OCI-M2 (cell line): ENCODE measurements around the gene ATP2B3.

Experiments
- DNase-seq: peaks from one replicate; lab custom pipeline; 2025; ENCODE audit not compliant: unreplicated experiment; lab: John Stamatoyannopoulos, UW

The ATP2B3 gene

DNA sequence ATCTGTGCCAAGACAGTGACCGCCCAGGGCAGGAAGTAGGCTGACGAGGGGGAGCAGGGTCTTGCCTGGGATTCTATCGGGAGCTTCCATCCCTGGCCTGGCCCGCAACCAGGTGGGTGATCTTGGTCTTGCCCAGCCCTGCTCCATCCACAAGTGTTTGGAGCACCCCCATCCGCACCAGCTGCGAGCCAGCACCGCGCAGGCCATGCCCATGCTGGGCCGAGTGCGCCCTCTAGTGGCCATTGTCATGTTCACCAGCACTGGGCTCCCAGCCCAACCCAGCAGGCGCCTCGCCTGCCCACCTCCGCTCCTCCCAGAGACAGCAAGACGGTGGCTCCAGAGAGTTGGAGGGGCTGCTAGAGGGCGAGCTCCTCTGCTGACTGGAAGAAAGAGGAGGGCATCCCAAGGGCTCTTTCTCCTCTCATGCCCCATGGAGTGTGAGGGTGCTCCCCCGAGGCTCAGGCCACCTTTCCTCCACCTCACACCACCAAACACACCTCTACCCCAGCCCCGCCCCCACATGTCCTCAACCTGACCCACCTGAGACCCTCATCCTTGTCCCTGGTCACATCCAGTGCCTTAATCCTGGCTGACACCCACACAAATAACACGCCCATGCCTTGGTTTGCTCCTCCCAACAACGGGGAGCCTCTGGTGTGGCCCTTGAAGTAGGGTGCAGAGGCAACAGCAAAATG, 9.8 kb upstream of the ATP2B3 start:
- DNase-seq, result peak; percentile 0

DNA sequence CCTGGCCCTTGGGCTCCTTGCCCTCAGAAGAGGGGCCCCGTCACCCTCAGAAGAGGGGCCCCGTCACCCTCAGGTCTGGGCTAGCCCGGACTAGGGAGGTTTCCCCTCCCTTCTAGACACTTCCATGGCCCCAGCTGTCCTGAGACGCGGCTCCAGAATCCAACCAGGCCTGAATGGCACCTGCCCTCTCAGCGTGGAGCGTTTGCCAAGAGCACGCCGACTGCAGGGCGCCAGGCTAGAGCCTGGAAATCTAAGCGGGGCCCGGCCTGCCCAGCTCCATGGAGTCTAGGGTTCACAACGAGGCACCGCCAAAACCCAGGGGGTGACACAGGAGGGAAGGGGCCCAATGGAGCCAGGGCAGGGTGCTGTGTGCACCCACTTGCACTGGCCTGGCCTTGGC, 7.8 kb upstream of the ATP2B3 start:
- DNase-seq, result no peak

DNA sequence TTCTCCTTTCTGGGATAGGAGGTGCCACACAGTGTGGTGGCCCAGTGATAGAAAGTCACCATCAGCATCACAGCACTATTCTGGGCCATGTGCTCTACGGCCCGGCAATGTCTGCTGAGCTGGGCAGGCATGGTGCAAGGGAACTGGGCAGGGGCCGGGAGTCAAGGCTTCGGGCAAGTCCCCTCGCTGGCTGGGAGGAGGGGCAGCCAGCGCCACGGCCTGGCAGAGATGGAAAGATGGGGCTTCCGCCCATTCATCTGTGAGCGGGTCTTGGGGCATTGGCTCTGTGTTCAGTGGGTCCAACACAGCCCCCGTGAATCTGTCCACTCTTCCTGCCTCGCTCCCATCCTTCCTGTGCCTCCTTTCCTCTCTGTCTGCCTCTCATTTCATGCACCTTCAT, 7.1 kb upstream of the ATP2B3 start:
- DNase-seq, result no peak

DNA sequence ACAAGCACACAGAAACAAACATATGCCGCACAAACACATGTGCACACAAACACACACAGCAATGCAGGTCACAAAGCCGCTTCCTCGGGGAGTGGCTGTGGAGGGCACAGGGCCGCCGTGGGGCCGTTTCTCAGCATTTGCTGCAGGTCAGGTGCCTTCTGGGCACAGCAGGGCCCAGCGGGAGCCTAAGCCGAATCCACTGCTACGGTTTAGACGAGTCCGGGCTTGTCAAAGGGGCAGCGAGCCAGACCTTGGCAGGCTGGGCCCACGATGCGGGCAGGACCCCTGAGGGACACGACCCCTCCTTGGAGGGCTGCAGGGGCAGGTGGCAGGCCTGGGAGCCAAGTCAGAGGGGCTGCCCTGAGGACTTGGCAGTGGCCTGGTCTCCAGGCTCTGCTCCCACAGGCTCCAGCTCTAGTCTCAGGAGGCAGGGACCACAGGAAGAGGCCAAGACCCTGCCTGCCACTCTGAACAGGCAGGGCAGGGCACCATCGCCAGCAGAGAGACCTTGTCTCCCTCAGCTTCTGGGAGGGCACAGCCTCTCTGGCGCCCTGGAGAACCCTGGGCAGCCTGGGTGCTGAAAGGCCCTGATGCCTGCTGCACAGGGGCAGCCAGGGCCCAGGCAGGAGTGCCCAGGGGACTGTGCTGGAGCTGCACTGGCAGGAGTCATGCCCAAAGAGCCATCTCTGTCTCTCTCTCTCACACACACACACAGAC, 5.5 kb upstream of the ATP2B3 start:
- DNase-seq, result no peak

DNA sequence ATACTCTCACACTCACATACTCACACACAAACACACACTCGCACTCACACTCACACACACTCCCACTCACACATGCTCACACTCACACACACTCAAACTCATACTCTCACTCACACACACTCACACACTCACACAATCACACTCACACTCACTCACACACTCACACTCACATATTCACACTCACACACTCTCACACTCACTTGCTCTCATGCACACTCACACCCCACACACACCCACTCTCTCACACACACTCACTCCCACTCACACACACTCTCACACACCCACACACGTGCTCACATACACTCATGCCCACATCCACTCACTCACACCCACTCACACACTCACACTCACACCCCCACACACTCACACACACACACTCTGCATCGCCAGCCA, 4.9 kb upstream of the ATP2B3 start:
- DNase-seq, result no peak

DNA sequence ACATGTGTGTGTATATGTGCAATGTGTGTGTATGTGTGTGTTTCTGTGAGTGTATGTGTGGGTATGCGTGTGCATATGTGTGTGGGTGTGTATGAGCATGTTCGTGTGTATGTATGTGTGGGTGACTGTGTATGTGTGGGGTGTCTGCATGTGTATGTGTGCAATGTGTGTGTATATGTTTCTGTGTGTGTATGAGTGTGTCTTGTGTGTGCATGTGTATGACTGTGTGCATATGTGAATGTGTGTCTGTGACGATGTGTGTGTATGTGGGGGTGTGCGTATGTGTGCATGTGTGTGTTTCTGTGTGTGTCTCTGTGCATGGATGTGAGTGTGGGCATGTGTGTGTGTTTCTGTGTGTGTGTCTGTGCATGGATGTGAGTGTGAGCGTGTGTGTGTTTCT, 4.2 kb upstream of the ATP2B3 start:
- no peak for DNase-seq

DNA sequence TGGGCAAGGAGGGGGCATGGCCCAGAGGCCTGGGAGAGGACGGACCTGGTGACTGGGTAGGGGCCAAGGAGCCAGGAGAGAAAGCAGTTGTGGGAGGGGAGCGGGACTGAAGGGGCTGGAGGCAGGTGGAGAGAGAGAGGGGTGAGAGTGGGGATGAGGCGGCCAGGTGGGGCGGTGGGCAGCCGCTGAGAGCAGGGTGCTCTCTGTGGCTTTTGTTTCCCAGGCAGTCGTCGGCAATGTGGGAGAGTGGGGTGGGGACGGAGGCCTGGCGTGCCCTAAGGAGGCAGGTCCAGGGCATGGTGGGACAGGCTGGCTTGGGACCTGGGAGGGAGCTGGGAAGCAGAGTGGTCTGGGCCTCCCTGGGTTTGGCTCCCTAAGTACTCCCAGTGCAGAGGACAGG, 3.2 kb upstream of the ATP2B3 start:
- DNase-seq, result no peak

DNA sequence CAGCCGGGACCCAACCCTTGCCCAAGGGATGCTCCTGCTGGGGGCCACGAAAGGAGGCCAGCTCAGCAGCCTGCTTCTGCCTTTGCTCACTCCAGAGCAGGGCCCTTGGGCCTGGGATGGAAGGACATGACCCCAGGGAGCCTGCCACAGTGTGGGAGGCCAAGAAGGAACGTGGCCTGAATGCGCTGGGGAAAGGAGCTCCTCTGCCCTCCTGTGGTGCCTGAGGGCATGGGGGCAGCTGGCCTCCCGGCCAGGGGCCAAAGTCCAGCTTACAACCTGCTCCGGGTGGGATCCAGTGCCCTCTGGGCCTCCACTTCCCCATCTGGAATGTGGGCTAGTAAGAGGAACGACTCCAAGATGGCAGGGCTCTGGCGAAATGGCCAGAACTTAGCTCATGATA, 2.0 kb upstream of the ATP2B3 start:
- DNase-seq, result no peak

DNA sequence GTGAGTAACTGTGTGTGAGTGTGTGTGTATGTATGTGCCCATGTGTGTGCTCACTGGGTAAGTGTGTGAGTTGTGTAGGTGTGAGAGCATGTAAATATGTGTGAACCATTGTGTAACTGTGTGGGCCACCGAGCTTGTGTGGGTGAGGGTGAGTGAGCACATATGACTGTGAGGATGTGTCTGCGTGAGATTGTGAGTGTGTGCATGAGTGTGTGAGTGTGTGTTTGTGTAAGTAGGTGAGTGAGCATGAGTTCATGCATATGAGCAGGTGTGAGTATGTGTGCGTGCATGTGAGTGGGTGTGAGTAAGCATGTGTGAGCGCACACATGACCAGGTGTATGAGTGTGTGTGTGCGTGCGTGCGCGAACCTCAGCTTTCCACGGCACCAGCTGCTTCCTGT, 1.4 kb upstream of the ATP2B3 start:
- no peak for DNase-seq

DNA sequence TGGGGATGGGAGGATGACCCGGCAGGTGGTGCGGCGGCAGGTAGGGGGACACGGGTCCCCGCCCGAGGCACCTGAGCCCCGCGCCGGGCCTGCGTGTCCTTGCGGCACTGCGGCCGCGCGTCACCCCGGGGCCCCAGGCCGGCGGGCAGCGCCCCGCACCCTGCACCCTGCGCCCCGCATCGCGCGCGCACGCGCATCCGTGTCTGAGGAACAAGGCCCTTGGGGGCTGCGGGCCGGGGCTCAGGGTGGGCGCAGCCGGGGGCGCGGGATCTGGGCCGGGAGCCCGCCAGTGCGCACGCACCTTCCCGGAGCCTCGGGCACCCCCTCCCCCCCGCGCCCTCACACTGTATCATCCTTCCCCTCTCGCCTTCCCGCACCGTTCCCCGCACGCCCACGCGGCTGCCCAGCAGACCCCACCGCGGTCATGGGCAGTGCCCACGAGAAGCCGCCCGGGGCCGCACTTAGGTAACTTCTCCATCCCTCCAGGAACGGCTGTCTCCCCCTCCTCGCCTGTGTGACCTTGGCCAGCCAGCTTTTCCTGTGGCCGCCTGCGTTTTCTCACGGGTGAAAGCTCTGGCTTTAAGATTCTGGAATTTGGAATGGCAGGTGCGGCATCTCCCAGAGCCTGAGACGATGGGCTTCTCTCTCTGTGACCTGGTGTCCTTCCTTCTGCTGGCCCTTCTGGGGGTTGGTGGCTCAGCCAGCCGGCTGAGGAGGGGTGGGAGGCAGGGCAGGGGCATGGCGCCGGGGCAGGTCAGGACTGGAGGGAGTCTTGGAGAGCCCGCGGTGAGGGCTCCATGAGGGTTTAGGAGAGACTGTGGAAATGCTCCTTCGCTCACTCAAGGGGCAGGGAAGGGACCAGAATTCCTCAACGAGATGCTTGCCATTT, 748 bp downstream of the ATP2B3 start:
- DNase-seq, result no peak

DNA sequence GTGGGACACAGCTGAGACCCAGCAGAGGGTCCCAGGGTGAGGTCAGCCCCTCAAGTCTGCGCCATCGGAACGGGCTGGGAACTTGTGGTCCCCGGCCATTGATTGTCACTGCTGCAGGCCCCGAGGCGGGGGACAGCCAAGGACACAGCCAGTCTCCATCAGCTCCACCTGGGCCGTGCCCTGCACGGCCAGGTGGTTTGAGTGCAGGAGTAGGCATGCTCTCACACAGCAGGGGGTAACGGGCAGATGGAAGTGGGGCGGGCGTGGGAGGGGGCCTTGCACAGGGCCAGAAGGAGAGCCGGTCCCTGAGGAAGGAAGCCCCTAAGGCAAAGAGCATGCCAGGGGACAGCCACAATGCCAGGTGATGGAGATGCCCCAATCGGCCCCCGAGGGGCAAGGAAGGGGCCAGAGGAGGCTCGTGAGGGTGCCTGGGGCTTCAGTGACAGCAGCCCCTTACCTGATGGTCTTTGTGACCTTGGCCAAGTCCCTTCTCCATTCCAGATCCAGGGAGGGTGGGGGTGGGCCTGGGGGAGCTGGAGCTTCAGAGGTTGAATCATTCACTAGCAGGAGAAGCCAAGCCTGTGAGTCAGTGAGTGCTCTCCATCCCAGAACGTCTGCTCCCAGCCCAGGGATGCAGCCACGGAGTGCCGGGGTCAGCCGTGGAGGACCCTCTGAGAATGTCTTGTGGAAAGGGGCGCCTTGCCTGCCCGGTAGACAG, 2.3 kb downstream of the ATP2B3 start:
- DNase-seq, result no peak

DNA sequence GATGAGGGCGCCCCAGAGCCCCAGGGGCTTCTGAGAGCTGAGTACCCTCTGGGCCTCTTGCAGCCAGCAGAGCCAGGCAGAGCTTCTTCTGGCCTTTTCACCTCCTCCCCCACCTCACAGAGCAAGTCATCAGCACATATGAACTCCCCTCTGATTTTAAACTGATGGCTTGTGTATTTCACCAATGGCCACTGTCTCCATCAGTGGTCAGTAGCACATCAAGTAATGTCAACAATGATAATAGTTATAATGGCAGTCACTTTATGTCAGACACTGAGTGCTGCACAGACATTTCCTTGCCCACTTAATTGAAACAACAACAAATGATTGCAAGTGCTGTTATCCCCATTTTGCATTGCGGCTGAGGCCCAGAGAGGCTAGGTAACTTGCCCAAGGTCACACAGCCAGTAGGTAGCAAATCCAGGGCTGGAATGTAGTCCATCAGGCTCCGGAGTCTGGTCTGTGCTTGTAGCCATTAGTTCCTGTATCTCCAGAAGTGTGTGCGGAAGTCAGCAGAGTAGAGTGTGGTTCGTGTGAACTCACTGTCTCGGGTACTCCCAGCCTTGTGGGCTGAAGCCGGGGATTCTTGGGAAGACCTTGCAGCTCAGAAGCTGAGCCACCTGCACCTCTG, 3.0 kb downstream of the ATP2B3 start:
- DNase-seq, result no peak

DNA sequence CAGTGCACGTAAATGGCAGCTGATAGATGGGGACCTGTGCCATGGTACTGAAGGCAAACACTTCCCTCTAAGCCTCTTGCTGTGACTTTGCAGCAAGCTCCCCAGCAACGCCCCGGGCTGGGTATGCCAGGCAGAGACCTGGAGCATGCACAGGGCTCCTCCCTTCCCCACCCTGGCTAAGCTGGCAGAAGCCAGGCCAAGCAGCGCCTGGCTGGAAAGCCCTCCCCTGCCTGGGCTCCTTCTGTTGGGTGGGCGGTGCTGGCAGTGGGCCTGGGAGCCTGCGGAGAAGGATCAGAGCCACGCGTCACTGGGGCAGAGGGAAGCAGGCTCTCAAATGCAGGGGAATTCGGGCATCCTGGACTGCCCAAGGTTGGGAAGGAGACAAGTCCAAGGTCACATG, 3.6 kb downstream of the ATP2B3 start:
- no peak for DNase-seq

DNA sequence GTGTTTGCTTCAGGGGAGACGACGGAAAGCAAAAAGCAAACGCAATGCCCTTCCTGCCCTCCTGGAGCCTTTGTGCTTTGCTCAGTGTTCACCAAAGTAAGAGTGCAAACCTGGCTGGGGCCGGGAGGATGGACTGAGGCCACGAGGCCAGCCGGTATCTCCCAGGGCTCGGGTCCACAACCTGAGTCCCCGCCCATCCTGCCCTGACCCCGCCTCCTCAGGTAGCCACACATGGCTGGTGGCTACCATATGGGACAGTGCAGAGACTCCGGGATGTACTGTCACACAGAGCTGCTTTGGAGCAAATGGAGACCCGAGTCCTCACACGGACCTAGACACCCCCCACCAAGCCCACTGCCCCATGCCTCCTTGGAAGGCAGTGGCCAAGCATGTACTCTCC, 4.8 kb downstream of the ATP2B3 start:
- DNase-seq, result no peak

DNA sequence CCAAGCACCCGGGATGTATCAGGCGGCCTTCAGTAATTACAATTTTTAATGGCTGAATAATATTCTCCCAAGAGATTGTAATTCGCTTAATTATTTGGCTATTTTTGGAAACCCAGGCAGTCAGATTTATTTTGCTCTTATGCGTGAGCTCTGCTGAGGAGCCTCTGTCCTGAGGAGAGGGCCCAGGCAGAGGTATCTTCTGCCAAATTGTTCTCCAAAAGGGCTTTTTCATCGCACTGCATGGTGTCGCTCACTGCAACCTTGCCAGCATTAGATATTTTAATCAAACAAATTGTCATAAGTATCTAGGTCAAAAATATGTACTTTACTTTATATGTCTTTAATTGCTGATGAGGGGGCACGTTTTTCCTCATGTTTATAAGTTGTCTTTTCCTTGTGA, 5.8 kb downstream of the ATP2B3 start:
- no peak for DNase-seq

DNA sequence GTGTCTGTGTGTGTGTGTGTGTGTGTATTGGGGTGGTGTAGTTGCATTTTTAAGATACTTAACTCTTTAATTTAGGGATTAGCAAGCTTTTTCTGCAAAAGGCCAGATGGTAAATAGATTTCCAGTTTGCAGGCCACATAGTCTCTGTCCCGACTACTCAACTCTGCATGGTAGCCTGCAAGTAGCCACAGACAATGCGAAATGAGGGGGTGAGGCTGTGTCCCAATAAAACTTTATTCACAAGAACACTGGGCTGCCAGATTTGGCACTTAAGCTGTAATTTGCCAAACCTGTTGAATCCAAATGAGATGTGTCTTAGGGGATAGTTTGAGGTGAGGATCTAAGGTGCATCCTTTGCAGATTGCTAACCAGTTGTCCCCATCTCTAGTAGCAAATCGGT, 6.8 kb downstream of the ATP2B3 start:
- DNase-seq, result no peak

DNA sequence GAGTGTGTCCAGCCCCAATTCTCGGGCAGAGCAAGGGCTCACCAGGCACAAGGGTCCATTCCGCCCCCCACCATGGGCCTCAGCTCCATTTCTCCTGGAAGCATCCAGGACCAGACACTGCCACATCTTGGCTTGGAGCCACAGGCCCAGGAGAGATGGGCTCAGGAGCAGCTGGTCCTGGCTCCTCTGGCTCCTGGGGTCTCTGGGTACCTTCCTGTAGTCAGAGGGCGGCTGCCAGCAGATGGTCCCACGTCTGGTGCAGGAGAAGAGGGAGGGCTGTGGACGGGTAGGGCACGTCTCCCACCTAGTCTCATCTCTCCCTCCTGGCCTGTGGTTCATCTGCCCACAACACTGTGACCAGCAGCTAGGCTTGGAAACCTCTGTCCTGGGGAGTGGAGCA, 8.0 kb downstream of the ATP2B3 start:
- no peak for DNase-seq

DNA sequence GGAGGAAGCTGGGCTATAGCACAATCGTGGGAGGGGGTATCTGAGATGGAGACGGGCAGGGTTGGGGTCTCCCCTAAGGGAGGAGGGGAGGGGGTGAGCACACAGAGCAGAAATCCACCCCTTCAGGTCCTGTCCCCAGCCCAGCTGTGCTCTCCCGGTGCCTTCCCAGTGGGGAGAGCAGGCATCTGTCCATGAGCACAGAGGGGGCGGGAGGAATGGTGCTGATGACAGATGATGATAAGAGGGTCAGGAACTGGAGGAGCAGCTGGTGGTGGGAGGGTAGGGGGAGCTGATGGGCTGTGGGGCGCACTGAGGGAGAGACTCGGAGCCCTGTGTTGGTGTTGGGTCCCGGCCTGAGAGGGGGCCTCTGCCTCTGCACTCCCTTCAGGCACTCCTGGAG, 8.6 kb downstream of the ATP2B3 start:
- DNase-seq, result no peak

DNA sequence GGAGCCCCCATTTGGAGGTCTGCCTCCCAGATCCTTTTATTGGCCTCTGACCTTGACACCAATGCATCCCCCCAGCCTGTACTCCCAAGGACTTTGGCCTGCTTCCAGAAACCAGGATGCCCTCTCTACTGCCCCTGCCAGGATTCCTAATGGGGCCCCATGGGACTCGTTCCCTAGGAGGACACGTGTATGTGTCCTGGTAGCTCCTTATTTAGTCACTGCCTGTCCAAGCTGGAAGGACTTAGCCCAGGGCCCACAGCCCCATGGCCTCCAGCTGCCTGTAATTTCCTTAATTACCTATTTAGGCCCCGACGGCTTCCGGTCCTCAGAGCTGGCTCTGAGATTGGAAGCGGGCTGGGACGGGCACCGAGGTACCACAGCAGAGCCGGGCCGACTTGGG, 9.4 kb downstream of the ATP2B3 start:
- no peak for DNase-seq

DNA sequence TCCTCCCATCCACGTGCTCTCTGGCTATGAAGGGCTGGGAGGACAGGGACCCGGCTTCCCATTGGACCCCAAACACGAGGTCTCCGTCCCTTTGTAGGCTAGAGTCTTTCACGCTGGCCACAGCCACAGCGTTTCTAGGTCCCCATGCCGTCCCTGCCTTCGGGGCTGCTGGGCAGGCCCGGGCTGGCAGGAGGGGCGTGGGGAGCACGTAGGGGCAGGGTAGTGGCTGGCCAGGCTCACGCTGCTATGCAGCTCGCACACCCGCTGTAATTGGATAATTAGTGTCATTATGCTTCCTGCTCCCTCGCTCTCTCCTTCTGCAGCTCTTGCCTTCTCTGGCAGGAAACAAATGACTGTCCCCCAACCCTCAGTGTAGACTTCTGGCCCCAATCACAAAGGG, 9.8 kb downstream of the ATP2B3 start:
- no peak for DNase-seq
